GM10266 (cell line): Measurements from ENCODE around the gene IL7R.

Experiments used
- DNase-seq: peaks from one replicate; pipeline ENCODE4 v3.0.0; 2012; ENCODE audit errors: extremely low spot score
- CTCF ChIP-seq: IDR thresholded peaks from 2 replicates; pipeline ENCODE4 v1.5.1; 2012; ENCODE audit warnings: mild to moderate bottlenecking, low read depth; ENCODE audit not compliant: control insufficient read depth, insufficient read depth; ENCODE audit errors: missing control alignments

IL7R gene

GRCh38 chr5:35903631-35904203 is 47.0 kb downstream of the IL7R start:
- no peak for DNase-seq
- no peak for TF ChIP-seq CTCF

- DNase-seq = peak; percentile 69
- no peak for TF ChIP-seq CTCF
Measured at GRCh38 chr5:35904443-35905132, 47.9 kb downstream of the IL7R start.

GRCh38 chr5:35908228-35908627 is 51.5 kb downstream of the IL7R start:
- DNase-seq = no peak
- no peak for TF ChIP-seq CTCF

- TF ChIP-seq CTCF = no peak
- no peak for DNase-seq
Measured at GRCh38 chr5:35908814-35909213, 52.1 kb downstream of the IL7R start.

- no peak for DNase-seq
Measured at GRCh38 chr5:35919191-35919590, 62.5 kb downstream of the IL7R start.

GRCh38 chr5:35920890-35921289 is 64.2 kb downstream of the IL7R start:
- DNase-seq = no peak
- TF ChIP-seq CTCF = no peak

More at GRCh38 chr5:35919191-35919590, 62.5 kb downstream of the IL7R start:
- TF ChIP-seq CTCF = no peak

GRCh38 chr5:35921930-35922329 is 65.2 kb downstream of the IL7R start:
- DNase-seq = no peak
- no peak for TF ChIP-seq CTCF
